RWPE2 (cell line): ENCODE results near the gene TOE1.

Source experiments
- ATAC-seq: fragments of 200-7000 bp; cut with Tn5 transposase; 3 replicates; pipeline ENCODE4 v1.9.1; 2021; ENCODE audit warnings: low read depth
- DNase-seq: peaks from one replicate; pipeline ENCODE4 v3.0.0-alpha.2; 2020; ENCODE audit warnings: low spot score
- H3K27ac ChIP-seq: fragments of 450-650 bp; 2 replicates; pipeline ENCODE4 v1.5.1; 2017; ENCODE audit warnings: mild to moderate bottlenecking; ENCODE audit not compliant: poor library complexity, severe bottlenecking
- H3K27me3 ChIP-seq: fragments of 250-450 bp; sonication (Bioruptor Pico); 2 replicates; pipeline ENCODE4 v1.5.1; 2021; ENCODE audit warnings: mild to moderate bottlenecking, moderate library complexity; ENCODE audit not compliant: insufficient read depth, poor library complexity, severe bottlenecking
- H3K36me3 ChIP-seq: fragments of 250-450 bp; sonication (Bioruptor Pico); 2 replicates; pipeline ENCODE4 v1.5.1; 2020; ENCODE audit warnings: low read depth, mild to moderate bottlenecking, moderate library complexity
- H3K4me1 ChIP-seq: fragments of 250-450 bp; sonication (Bioruptor Pico); 2 replicates; pipeline ENCODE4 v1.5.1; 2021; ENCODE audit warnings: mild to moderate bottlenecking, moderate library complexity; ENCODE audit not compliant: insufficient read depth, poor library complexity, severe bottlenecking
- H3K4me3 ChIP-seq: fragments of 250-450 bp; sonication (Bioruptor Pico); 2 replicates; pipeline ENCODE4 v1.5.1; 2021; ENCODE audit warnings: mild to moderate bottlenecking, moderate library complexity; ENCODE audit not compliant: severe bottlenecking
- H3K9me3 ChIP-seq: fragments of 250-450 bp; sonication (Bioruptor Pico); 2 replicates; pipeline ENCODE4 v1.5.1; 2021; ENCODE audit warnings: mild to moderate bottlenecking, moderate library complexity; ENCODE audit not compliant: severe bottlenecking
- CTCF ChIP-seq: fragments of 450-650 bp; IDR thresholded peaks from one replicate; pipeline ENCODE4 v1.5.1; 2017; ENCODE audit warnings: mild to moderate bottlenecking, moderate library complexity; ENCODE audit not compliant: poor library complexity, severe bottlenecking

TOE1 gene

GRCh38 chr1:45337630-45338325 lies 2.2 kb upstream of the TOE1 start:
- H3K27ac ChIP-seq: no peak overlapping the region
- no peaks in the 10 kb centered on the region for H3K4me1 ChIP-seq
- ATAC-seq (no peak), DNase-seq (no peak)
- H3K9me3 ChIP-seq: no peaks in the 10 kb centered on the region
- no peak overlapping the region for H3K4me3 ChIP-seq
- no peaks in the 10 kb centered on the region for H3K27me3 ChIP-seq
- H3K36me3 ChIP-seq: peaks cover 31% of the 10 kb centered on the region
- no peak for TF ChIP-seq CTCF

- Histone ChIP-seq H3K36me3 (peaks cover 34% of the 10 kb centered on the region), H3K4me1 (no peaks in the 10 kb centered on the region), H3K27ac (peak overlapping the region; percentile 81), H3K4me3 (peak overlapping the region; percentile 55), H3K9me3 (no peaks in the 10 kb centered on the region), H3K27me3 (no peaks in the 10 kb centered on the region)
- DNase-seq: no peak
- TF ChIP-seq CTCF: no peak
- ATAC-seq: no peak
Measured at GRCh38 chr1:45340816-45341466, 971 bp downstream of the TOE1 start.

GRCh38 chr1:45344499-45344898 lies 4.5 kb downstream of the TOE1 start:
- Histone ChIP-seq H3K27ac (no peak overlapping the region), H3K36me3 (peaks cover 30% of the 10 kb centered on the region), H3K4me1 (peaks cover 20% of the 10 kb centered on the region), H3K4me3 (no peak overlapping the region), H3K9me3 (no peaks in the 10 kb centered on the region), H3K27me3 (no peaks in the 10 kb centered on the region)
- no peak for ATAC-seq
- TF ChIP-seq CTCF: no peak
- DNase-seq: no peak

- no peaks in the 10 kb centered on the region for H3K27me3 ChIP-seq
- no peak for ATAC-seq
- no peak for TF ChIP-seq CTCF
- no peaks in the 10 kb centered on the region for H3K9me3 ChIP-seq
- H3K4me3 ChIP-seq: no peak overlapping the region
- H3K27ac ChIP-seq: no peak overlapping the region
- H3K4me1 ChIP-seq: peaks cover 24% of the 10 kb centered on the region
- peaks cover 30% of the 10 kb centered on the region for H3K36me3 ChIP-seq
- DNase-seq: no peak
Measured at GRCh38 chr1:45345014-45345413, 5.0 kb downstream of the TOE1 start.

DNA sequence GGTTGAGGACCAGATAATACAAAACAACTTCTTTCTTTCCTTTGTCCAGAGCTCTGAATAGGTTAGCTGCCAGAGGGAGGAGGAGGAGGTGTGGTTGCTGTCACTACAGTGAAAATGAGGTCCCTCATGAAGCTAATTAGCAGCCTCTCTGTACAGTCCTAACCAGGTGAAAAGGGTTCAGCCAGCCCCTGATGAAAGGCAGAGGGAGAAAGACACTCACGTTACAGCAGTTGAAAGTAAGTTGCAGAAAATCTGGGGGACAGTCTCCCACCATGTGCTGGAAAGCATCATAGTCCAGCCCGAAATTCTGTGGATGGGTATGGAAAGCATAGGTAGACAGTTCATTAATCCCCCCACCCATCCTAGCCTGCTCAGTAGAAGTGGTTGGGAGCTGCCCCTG lies 6.5 kb downstream of the TOE1 start:
- DNase-seq: no peak
- ATAC-seq: no peak

More for the DNA sequence above, 6.5 kb downstream of the TOE1 start:
- Histone ChIP-seq H3K27ac (no peak overlapping the region), H3K27me3 (no peaks in the 10 kb centered on the region), H3K9me3 (no peaks in the 10 kb centered on the region), H3K4me3 (no peak overlapping the region), H3K4me1 (peaks cover 24% of the 10 kb centered on the region), H3K36me3 (peaks cover 26% of the 10 kb centered on the region)
- TF ChIP-seq CTCF: no peak
